ENCODE measurements around the gene CIBAR2.

- no peak for TF ChIP-seq CTCF (IDR thresholded peaks at IDR 0.05)
- TF ChIP-seq ZFX (IDR thresholded peaks at IDR 0.05; ENCODE audit: borderline replicate concordance): no peak
Observed at GRCh38 chr16:85148931-85149330, 36.7 kb upstream of the CIBAR2 start.

All from 22Rv1 (cell line).